GM15510 (cell line): Measurements from ENCODE around the gene GRN.

Experiments used
- POLR2A ChIP-seq: IDR thresholded peaks from 3 replicates; pipeline ENCODE4 v1.6.1; 2011; ENCODE audit warnings: borderline replicate concordance; ENCODE audit not compliant: insufficient read length; ENCODE audit errors: extremely low read depth

Gene GRN

GRCh38 chr17:44344939-44345453 is at the start of gene GRN:
TSS of gene GRN (plus strand) at chr17:44345302. CDS start at chr17:44349165, 3,863 bp downstream.
- TF ChIP-seq POLR2A, result peak; percentile 93

- TF ChIP-seq POLR2A, result no peak
Measured at GRCh38 chr17:44297975-44298374, 47.1 kb upstream of the GRN start.

- no peak for TF ChIP-seq POLR2A
Measured at GRCh38 chr17:44304651-44305050, 40.5 kb upstream of the GRN start.

- no peak for TF ChIP-seq POLR2A
Measured at GRCh38 chr17:44307387-44308186, 37.5 kb upstream of the GRN start.

GRCh38 chr17:44308320-44308818 is 36.7 kb upstream of the GRN start, which contains the start of gene RUNDC3A:
TSS of gene RUNDC3A (plus strand) at chr17:44308601. CDS start at chr17:44308833, 232 bp downstream.
- no peak for TF ChIP-seq POLR2A

- TF ChIP-seq POLR2A, result no peak
Measured at GRCh38 chr17:44308865-44309264, 36.2 kb upstream of the GRN start.

GRCh38 chr17:44309472-44309871 is 35.6 kb upstream of the GRN start:
- TF ChIP-seq POLR2A, result no peak

GRCh38 chr17:44310188-44310587 is 34.9 kb upstream of the GRN start:
- no peak for TF ChIP-seq POLR2A

- TF ChIP-seq POLR2A, result no peak
Measured at GRCh38 chr17:44310609-44311376, 34.3 kb upstream of the GRN start.

GRCh38 chr17:44311562-44312181 is 33.4 kb upstream of the GRN start:
- TF ChIP-seq POLR2A, result no peak

- no peak for TF ChIP-seq POLR2A
Measured at GRCh38 chr17:44312396-44313104, 32.6 kb upstream of the GRN start.

GRCh38 chr17:44314031-44314430 is 31.1 kb upstream of the GRN start:
- no peak for TF ChIP-seq POLR2A

- no peak for TF ChIP-seq POLR2A
Measured at GRCh38 chr17:44314524-44314868, 30.6 kb upstream of the GRN start.
